Endothelial cell of umbilical vein (primary cell): ENCODE data around the gene GNE.

Experiments used
- EZH2 ChIP-seq: IDR thresholded peaks from 2 replicates; pipeline ENCODE4 v1.6.1; 2012; ENCODE audit warnings: borderline replicate concordance, low read depth, mild to moderate bottlenecking, moderate library complexity, low read length, inconsistent platforms; ENCODE audit not compliant: severe bottlenecking
- FOS ChIP-seq: IDR thresholded peaks from 2 replicates; pipeline ENCODE4 v1.6.1; 2011; ENCODE audit warnings: mild to moderate bottlenecking, low read length, moderate library complexity, borderline replicate concordance; ENCODE audit not compliant: insufficient read depth
- GATA2 ChIP-seq: IDR thresholded peaks from 2 replicates; pipeline ENCODE4 v1.7.0; 2011; ENCODE audit warnings: low read depth, mild to moderate bottlenecking, moderate library complexity, mixed read lengths, low read length; ENCODE audit not compliant: insufficient read length, insufficient read depth
- JUN ChIP-seq: IDR thresholded peaks from 2 replicates; pipeline ENCODE4 v1.6.1; 2011; ENCODE audit warnings: borderline replicate concordance, low read depth; ENCODE audit not compliant: insufficient read length, insufficient read depth
- POLR2A ChIP-seq: IDR thresholded peaks from 2 replicates; pipeline ENCODE4 v1.6.1; 2012; ENCODE audit warnings: low read depth, mild to moderate bottlenecking, control low read depth, low read length
- POLR2AphosphoS5 ChIP-seq: IDR thresholded peaks from 2 replicates; pipeline ENCODE4 v1.6.1; 2012; ENCODE audit warnings: low read depth, mild to moderate bottlenecking, control low read depth, low read length, moderate library complexity; ENCODE audit not compliant: insufficient read depth
- TF ChIP-seq, protein P1 (sequence below), 2 donors: IDR thresholded peaks; 1 replicate in 1 of 2; 2 replicates in 1 of 2; pipeline ENCODE4 v1.5.1; 2011; ENCODE audit warnings: low read length in 2 of 2, mild to moderate bottlenecking in 2 of 2, moderate library complexity in 2 of 2, control low read depth in 1 of 2, inconsistent platforms in 1 of 2, low read depth in 1 of 2; ENCODE audit not compliant: insufficient read depth in 1 of 2; ENCODE audit errors: extremely low read depth in 1 of 2

- TF ChIP-seq POLR2A = no peak
- no peak for TF ChIP-seq GATA2
- TF ChIP-seq, protein P1, sequence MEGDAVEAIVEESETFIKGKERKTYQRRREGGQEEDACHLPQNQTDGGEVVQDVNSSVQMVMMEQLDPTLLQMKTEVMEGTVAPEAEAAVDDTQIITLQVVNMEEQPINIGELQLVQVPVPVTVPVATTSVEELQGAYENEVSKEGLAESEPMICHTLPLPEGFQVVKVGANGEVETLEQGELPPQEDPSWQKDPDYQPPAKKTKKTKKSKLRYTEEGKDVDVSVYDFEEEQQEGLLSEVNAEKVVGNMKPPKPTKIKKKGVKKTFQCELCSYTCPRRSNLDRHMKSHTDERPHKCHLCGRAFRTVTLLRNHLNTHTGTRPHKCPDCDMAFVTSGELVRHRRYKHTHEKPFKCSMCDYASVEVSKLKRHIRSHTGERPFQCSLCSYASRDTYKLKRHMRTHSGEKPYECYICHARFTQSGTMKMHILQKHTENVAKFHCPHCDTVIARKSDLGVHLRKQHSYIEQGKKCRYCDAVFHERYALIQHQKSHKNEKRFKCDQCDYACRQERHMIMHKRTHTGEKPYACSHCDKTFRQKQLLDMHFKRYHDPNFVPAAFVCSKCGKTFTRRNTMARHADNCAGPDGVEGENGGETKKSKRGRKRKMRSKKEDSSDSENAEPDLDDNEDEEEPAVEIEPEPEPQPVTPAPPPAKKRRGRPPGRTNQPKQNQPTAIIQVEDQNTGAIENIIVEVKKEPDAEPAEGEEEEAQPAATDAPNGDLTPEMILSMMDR (IDR thresholded peaks at IDR 0.05; ENCODE audit: extremely low read depth in 1 of 2, insufficient read depth in 1 of 2, low read depth in 1 of 2, low read length in 2 of 2) = no peak
- no peak for TF ChIP-seq EZH2
- no peak for TF ChIP-seq JUN
- TF ChIP-seq POLR2AphosphoS5 = no peak
- TF ChIP-seq FOS = no peak
These were observed 70.0 kb downstream of the GNE start for GRCh38 chr9:36188212-36188611.
